HCT116 (cell line): ENCODE data around the gene PACRG.

Experiments
- CBX3 ChIP-seq: IDR thresholded peaks from 2 replicates; pipeline ENCODE4 v1.6.1; 2012; ENCODE audit warnings: low read depth
- CTCF ChIP-seq, 3 experiments: fragments of 200-600 bp in 1 of 3; sonication (generic) in 1 of 3; IDR thresholded peaks in 2 of 3; conservative IDR thresholded peaks in 1 of 3; 2 replicates each; pipeline ENCODE4 v1.5.1; 2012 to 2017; ENCODE audit warnings: low read depth in 2 of 3, low read length in 2 of 3, antibody characterized with exemption in 1 of 3, borderline replicate concordance in 1 of 3, control low read depth in 1 of 3, mild to moderate bottlenecking in 1 of 3, mixed read lengths in 1 of 3, mixed run types in 1 of 3, moderate library complexity in 1 of 3; ENCODE audit not compliant: insufficient read depth in 1 of 3
- EZH2 ChIP-seq: fragments of 200-600 bp; sonication (generic); IDR thresholded peaks from 2 replicates; pipeline ENCODE4 v1.6.1; 2017; ENCODE audit warnings: antibody characterized with exemption, mixed run types
- EZH2phosphoT487 ChIP-seq: fragments of 200-600 bp; IDR thresholded peaks from 2 replicates; pipeline ENCODE4 v1.6.1; 2018; ENCODE audit warnings: antibody characterized with exemption, borderline replicate concordance
- MAX ChIP-seq: IDR thresholded peaks from 2 replicates; pipeline ENCODE4 v1.6.1; 2012
- POLR2A ChIP-seq: IDR thresholded peaks from 2 replicates; pipeline ENCODE4 v1.7.0; 2011; ENCODE audit warnings: borderline replicate concordance; ENCODE audit not compliant: insufficient read depth, insufficient read length; ENCODE audit errors: extremely low read depth
- POLR2AphosphoS5 ChIP-seq: IDR thresholded peaks from 2 replicates; pipeline ENCODE4 v1.6.1; 2011; ENCODE audit warnings: mild to moderate bottlenecking, low read depth, low read length, moderate library complexity
- REST ChIP-seq: IDR thresholded peaks from 2 replicates; pipeline ENCODE4 v1.6.1; 2012; ENCODE audit warnings: low read depth
- ZFX ChIP-seq: fragments of 450-650 bp; IDR thresholded peaks from 2 replicates; pipeline ENCODE4 v1.6.1; 2017
- TF ChIP-seq, protein P1 (sequence below): IDR thresholded peaks from 2 replicates; pipeline ENCODE4 v1.6.1; 2011; ENCODE audit warnings: mild to moderate bottlenecking, low read length, moderate library complexity; ENCODE audit not compliant: insufficient replicate concordance; ENCODE audit errors: extremely low read depth

- TF ChIP-seq ZFX (no peak), CTCF (IDR thresholded peaks at IDR 0.05 in 2 of 3, conservative IDR thresholded peaks at IDR 0.05 in 1 of 3; ENCODE audit: borderline replicate concordance in 1 of 3, insufficient read depth in 1 of 3, low read depth in 2 of 3, low read length in 2 of 3) (no peak), MAX (no peak), EZH2phosphoT487 (no peak), CBX3 (no peak), REST (no peak), EZH2 (no peak), POLR2AphosphoS5 (no peak), POLR2A (no peak)
- TF ChIP-seq, protein P1, sequence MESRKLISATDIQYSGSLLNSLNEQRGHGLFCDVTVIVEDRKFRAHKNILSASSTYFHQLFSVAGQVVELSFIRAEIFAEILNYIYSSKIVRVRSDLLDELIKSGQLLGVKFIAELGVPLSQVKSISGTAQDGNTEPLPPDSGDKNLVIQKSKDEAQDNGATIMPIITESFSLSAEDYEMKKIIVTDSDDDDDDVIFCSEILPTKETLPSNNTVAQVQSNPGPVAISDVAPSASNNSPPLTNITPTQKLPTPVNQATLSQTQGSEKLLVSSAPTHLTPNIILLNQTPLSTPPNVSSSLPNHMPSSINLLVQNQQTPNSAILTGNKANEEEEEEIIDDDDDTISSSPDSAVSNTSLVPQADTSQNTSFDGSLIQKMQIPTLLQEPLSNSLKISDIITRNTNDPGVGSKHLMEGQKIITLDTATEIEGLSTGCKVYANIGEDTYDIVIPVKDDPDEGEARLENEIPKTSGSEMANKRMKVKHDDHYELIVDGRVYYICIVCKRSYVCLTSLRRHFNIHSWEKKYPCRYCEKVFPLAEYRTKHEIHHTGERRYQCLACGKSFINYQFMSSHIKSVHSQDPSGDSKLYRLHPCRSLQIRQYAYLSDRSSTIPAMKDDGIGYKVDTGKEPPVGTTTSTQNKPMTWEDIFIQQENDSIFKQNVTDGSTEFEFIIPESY = no peak
Measured at GRCh38 chr6:162697872-162698403, 29.8 kb upstream of the PACRG start.
